ENCODE results near the gene FAM131B. TPM values are rescaled to one million over a fixed set of nuclear protein-coding genes. Genes with fewer than 3 reads are reported as not detected.
A peak's percentile ranks its signal among the peaks of the same experiment; 100 is the strongest.
"Not testable (repeated sequence)": the region's sequence is repeated elsewhere in the genome, so short reads cannot be mapped to it uniquely, and the experiment has no call there.

Gene FAM131B
- 1.1 and 1.5 TPM in 2 replicates for total RNA-seq
- polyA plus RNA-seq (2012), result 2.0 TPM

- peak; percentile 21 for DNase-seq (ENCODE audit: low read depth)
Observed at GRCh38 chr7:143362131-143363015, at the start of gene FAM131B. TSS of gene FAM131B (minus strand) at chr7:143362713. CDS start at chr7:143362603, 110 bp downstream.

- DNase-seq (ENCODE audit: low read depth), result no peak
Observed at GRCh38 chr7:143411976-143412708, 49.6 kb upstream of the FAM131B start.

- DNase-seq (ENCODE audit: low read depth), result no peak
Observed at GRCh38 chr7:143410521-143411004, 48.0 kb upstream of the FAM131B start.

- DNase-seq (ENCODE audit: low read depth), result no peak
Observed at GRCh38 chr7:143408686-143409561, 46.4 kb upstream of the FAM131B start, which contains the start of gene EPHA1. TSS of gene EPHA1 (minus strand) at chr7:143408856. CDS start at chr7:143408805, 51 bp downstream.

- DNase-seq (ENCODE audit: low read depth), result no peak
Observed at GRCh38 chr7:143408252-143408685, 45.8 kb upstream of the FAM131B start.

- DNase-seq (ENCODE audit: low read depth), result no peak
Observed at GRCh38 chr7:143407287-143408251, 45.1 kb upstream of the FAM131B start.

GRCh38 chr7:143406002-143406357 lies 43.5 kb upstream of the FAM131B start:
- DNase-seq (ENCODE audit: low read depth), result no peak

- peak; percentile 40 for DNase-seq (ENCODE audit: low read depth)
Observed at GRCh38 chr7:143405173-143406001, 42.9 kb upstream of the FAM131B start.

- not testable (repeated sequence) for DNase-seq (ENCODE audit: low read depth)
Observed at GRCh38 chr7:143402233-143402632, 39.7 kb upstream of the FAM131B start.

- no peak for DNase-seq (ENCODE audit: low read depth)
Observed at GRCh38 chr7:143401265-143401664, 38.8 kb upstream of the FAM131B start.

- DNase-seq (ENCODE audit: low read depth), result no peak
Observed at GRCh38 chr7:143399642-143400041, 37.1 kb upstream of the FAM131B start.

- DNase-seq (ENCODE audit: low read depth), result no peak
Observed at GRCh38 chr7:143399151-143399550, 36.6 kb upstream of the FAM131B start.

GRCh38 chr7:143398616-143399015 lies 36.1 kb upstream of the FAM131B start:
- no peak for DNase-seq (ENCODE audit: low read depth)

- no peak for DNase-seq (ENCODE audit: low read depth)
Observed at GRCh38 chr7:143397710-143398530, 35.4 kb upstream of the FAM131B start.

- no peak for DNase-seq (ENCODE audit: low read depth)
Observed at GRCh38 chr7:143396625-143397556, 34.4 kb upstream of the FAM131B start.

- DNase-seq (ENCODE audit: low read depth), result no peak
Observed at GRCh38 chr7:143396182-143396581, 33.7 kb upstream of the FAM131B start.

Data from myocyte (in vitro differentiated cells).